ENCODE results near the gene VAMP8.

Gene VAMP8

DNA sequence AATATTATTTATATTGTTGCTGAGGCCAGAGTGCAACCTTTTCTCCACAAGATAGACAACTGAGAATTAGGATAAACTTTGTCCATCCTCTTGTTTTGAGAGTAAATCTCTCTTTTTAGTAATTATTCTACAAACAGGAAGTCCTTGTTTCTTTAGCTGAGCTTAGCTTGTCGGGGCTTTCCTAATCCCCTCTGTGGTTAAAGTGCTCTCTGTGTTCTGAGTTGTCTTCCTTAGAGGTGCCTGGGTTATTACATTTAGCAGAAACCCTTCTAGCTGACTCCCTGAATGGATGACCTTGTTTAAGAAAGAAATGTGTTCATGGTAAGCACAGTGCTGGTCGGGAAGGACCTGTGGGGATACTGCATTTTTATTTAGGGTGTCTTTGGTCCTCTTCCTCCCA, 51.3 kb downstream of the VAMP8 start:
- Histone ChIP-seq H2AFZ (ENCODE audit: low read length) (no peak overlapping the region), H3K9me2 (replicated peaks; ENCODE audit: insufficient read depth, low read length) (no peaks in the 10 kb centered on the region), H3K4me2 (ENCODE audit: low read depth, low read length) (peak overlapping the region; percentile 49; the same call in 1 of the 2 replicates), H3K4me1 (ENCODE audit: low read length) (peaks cover 13% of the 10 kb centered on the region), H3K4me3 (ENCODE audit: low read length) (0 out of 2 replicates have a peak overlapping the region, but pooled peaks have one; percentile 1), H3K79me2 (ENCODE audit: low read length) (peaks cover 44% of the 10 kb centered on the region), H3F3A (ENCODE audit: insufficient read depth, low read length) (peaks cover 18% of the 10 kb centered on the region), H4K20me1 (ENCODE audit: insufficient read depth, low read length) (no peaks in the 10 kb centered on the region), H3K27ac (ENCODE audit: low read length) (peak overlapping the region; percentile 67; the same call in 1 of the 2 replicates), H3K27me3 (replicated peaks; ENCODE audit: insufficient read depth, low read length) (no peaks in the 10 kb centered on the region), H3K9me3 (replicated peaks; ENCODE audit: insufficient read depth, low read length) (no peaks in the 10 kb centered on the region), H3K9ac (ENCODE audit: low read length) (no peak overlapping the region; the same call in 1 of the 2 replicates), H3K36me3 (replicated peaks; ENCODE audit: insufficient read depth, low read length) (peaks cover 21% of the 10 kb centered on the region)
- DNase-seq = peak; percentile 86
- no peak for TF ChIP-seq EZH2phosphoT487 (IDR thresholded peaks at IDR 0.05; ENCODE audit: low read length)

DNA sequence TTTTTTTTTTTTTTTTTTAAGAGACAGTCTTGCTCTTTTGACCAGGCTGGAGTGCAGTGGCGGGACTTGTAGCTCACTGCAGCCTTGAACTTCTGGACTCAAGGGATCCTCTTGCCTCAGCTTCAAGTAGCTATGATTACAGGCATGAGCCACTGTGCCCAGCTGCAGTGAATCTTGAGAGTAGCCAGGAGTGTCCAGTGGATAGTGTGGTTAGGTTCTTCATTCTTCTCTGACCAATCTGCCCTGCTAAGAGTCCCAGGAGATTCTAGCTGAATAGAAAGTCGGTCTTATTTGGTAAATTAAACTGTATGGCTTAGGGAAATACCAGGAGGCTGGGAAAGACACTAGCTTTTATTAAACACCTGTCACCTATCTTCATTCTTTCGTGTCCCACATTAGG, 53.9 kb downstream of the VAMP8 start:
- no peak overlapping the region for H3K4me3 ChIP-seq (ENCODE audit: low read length)
- peaks cover 13% of the 10 kb centered on the region for H3K4me1 ChIP-seq (ENCODE audit: low read length)
- no peak for DNase-seq
- no peak overlapping the region for H3K4me2 ChIP-seq (ENCODE audit: low read depth, low read length)
- no peak overlapping the region for H3K9ac ChIP-seq (ENCODE audit: low read length)
- H3F3A ChIP-seq (ENCODE audit: insufficient read depth, low read length) = peaks cover 20% of the 10 kb centered on the region
- H4K20me1 ChIP-seq (ENCODE audit: insufficient read depth, low read length) = no peaks in the 10 kb centered on the region
- TF ChIP-seq, protein P1, sequence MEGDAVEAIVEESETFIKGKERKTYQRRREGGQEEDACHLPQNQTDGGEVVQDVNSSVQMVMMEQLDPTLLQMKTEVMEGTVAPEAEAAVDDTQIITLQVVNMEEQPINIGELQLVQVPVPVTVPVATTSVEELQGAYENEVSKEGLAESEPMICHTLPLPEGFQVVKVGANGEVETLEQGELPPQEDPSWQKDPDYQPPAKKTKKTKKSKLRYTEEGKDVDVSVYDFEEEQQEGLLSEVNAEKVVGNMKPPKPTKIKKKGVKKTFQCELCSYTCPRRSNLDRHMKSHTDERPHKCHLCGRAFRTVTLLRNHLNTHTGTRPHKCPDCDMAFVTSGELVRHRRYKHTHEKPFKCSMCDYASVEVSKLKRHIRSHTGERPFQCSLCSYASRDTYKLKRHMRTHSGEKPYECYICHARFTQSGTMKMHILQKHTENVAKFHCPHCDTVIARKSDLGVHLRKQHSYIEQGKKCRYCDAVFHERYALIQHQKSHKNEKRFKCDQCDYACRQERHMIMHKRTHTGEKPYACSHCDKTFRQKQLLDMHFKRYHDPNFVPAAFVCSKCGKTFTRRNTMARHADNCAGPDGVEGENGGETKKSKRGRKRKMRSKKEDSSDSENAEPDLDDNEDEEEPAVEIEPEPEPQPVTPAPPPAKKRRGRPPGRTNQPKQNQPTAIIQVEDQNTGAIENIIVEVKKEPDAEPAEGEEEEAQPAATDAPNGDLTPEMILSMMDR (IDR thresholded peaks at IDR 0.05; ENCODE audit: low read length) = no peak
- no peak for TF ChIP-seq EZH2 (optimal IDR thresholded peaks at IDR 0.05; ENCODE audit: low read depth, low read length)
- TF ChIP-seq EZH2phosphoT487 (IDR thresholded peaks at IDR 0.05; ENCODE audit: low read length) = no peak
- no peaks in the 10 kb centered on the region for H3K9me2 ChIP-seq (replicated peaks; ENCODE audit: insufficient read depth, low read length)
- H3K27ac ChIP-seq (ENCODE audit: low read length) = no peak overlapping the region
- H2AFZ ChIP-seq (ENCODE audit: low read length) = no peak overlapping the region
- no peaks in the 10 kb centered on the region for H3K27me3 ChIP-seq (replicated peaks; ENCODE audit: insufficient read depth, low read length)
- peaks cover 43% of the 10 kb centered on the region for H3K79me2 ChIP-seq (ENCODE audit: low read length)
- H3K36me3 ChIP-seq (replicated peaks; ENCODE audit: insufficient read depth, low read length) = peaks cover 16% of the 10 kb centered on the region; the same call in 1 of the 2 replicates
- no peaks in the 10 kb centered on the region for H3K9me3 ChIP-seq (replicated peaks; ENCODE audit: insufficient read depth, low read length)

Measured in MM.1S (cell line).